Embryonic facial prominence (tissue), 1 donor: ENCODE measurements around the gene DDX17.

Experiments
- DNase-seq: peaks from one replicate; pipeline ENCODE4 v3.0.0-alpha.2; 2016; ENCODE audit errors: extremely low spot score

Gene DDX17

GRCh38 chr22:38506118-38506962 is at the start of gene DDX17:
DDX17 (minus strand) TSS chr22:38506311.
- peak; percentile 98 for DNase-seq

DNA sequence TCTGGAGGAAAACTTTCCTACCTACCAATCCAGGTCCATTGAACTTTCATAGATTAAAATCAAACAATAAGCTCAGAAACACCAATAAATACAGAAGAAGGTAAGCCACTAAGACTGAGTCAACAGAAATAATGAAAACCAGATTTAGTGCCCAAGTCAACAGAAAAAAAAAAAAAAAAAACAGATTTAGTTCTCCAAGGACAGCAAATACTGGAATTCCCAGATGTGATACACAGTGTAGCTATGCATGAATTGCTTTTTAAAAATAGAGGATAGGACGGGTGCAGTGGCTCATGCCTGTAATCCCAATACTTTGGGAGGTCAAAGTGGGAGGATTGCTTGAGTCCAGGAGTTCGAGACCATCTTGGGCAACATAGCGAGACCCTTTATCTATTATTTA is 48.2 kb upstream of the DDX17 start:
- DNase-seq, result no peak

GRCh38 chr22:38549101-38549894 is 43.2 kb upstream of the DDX17 start:
- DNase-seq, result no peak

GRCh38 chr22:38540701-38541100 is 34.6 kb upstream of the DDX17 start:
- no peak for DNase-seq

DNA sequence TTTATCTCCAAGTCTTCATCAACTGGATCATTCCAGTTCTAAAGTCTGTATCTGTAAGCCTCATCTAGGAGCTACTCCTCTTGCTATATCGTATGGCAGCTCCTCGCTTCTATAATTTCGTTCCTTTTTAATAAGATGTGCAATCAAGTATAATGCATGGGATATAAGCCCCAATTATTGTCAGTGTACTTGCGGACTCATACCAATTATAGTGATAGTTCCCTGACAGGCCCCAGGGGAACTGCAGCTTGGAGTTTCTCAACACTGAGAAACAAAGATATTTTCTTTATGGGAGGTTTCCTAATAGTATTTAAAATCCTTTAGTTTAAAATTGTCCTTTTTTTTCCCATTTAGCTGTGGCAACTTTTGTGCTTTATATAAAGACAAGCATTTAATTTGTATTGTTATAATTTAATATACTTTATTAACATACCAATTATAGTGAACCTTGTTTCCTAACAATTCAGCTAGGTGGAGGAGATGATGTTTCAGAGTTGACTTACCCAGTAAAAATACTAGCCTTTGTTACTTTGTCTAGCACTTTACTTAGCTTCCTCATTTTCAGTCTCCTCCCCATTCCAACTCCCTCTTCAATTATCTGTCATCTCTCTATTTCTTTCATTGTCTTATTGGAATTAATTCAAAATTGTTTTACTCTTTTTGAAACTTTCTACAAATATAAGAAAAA is 25.3 kb upstream of the DDX17 start:
- no peak for DNase-seq

DNA sequence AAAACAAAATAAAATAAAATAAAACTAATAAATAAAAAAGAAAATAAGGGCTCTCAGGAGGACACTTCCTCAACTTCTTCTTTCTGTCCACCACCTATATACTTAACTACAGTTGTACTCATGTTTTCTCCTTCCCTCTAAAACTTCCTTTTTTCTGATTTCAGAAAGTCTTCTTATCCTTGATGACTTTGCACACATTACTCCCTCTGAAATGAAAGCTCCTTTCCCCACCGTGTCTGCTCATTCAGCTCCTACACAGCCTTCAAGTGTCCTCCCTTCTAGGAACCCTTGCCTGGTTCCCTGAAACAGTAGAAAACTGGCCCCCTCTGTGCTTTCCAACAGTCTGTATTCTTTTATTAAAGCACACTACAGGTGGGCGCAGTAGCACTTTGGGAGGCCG is 18.3 kb upstream of the DDX17 start:
- DNase-seq, result no peak

- DNase-seq, result no peak
Measured at GRCh38 chr22:38523479-38523878, 17.4 kb upstream of the DDX17 start.

- DNase-seq, result no peak
Measured at GRCh38 chr22:38523029-38523428, 16.9 kb upstream of the DDX17 start.

DNA sequence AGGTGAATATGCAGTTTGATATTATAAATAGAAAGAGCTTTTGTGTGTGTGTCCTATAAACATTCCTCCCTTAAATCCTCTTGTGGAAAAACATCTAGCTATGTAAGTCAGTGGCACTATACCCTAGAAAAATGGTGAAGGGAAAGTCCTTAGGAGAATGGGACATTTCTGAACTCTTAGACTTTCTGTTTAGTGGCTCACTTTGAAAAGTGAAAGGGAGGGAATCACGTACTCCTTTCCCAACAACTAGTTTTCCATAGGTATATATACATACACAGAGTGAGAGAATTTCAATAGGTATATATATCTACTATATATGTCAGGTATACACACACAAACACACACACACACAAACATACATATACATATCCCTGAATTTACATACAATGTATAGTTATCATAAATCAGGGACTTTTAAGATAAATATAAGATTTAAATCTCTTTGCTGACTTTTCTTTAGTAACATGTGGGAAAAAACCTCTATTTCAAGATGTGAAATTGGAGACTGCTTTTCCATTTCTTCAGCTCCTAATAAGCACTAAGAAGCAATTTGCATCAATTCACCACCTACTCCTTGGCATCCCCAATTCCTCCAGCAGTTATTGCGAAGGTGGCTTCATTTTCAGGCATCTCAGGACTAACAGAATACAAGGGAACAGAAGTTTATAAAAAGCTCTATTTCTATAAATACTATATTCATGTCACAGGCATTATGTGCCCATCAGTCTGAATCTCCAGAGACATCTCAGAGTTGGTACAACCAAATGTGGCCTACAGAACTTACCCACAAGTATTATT is 13.5 kb upstream of the DDX17 start:
- DNase-seq, result no peak

DNA sequence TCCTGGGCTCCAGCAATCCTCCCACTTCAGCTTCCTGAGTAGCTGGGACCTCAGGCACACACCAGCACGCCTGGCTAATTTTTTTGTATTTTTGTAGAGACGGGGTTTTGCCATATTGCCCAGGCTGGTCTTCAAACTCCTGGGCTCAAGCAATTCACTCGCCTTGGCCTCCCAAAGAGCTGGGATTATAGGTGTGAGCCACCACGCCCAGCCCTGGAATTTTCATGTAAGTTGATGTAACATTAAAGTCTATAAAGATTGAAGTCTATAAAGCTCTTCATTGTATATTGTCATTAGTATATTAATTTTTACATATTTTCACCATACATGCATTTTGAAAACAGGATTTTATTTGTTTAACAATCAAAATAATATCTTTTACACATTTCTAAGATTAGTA is 12.5 kb upstream of the DDX17 start:
- DNase-seq, result no peak

- DNase-seq, result no peak
Measured at GRCh38 chr22:38513063-38513462, 7.0 kb upstream of the DDX17 start.

GRCh38 chr22:38510416-38510970 is 4.4 kb upstream of the DDX17 start:
- no peak for DNase-seq

DNA sequence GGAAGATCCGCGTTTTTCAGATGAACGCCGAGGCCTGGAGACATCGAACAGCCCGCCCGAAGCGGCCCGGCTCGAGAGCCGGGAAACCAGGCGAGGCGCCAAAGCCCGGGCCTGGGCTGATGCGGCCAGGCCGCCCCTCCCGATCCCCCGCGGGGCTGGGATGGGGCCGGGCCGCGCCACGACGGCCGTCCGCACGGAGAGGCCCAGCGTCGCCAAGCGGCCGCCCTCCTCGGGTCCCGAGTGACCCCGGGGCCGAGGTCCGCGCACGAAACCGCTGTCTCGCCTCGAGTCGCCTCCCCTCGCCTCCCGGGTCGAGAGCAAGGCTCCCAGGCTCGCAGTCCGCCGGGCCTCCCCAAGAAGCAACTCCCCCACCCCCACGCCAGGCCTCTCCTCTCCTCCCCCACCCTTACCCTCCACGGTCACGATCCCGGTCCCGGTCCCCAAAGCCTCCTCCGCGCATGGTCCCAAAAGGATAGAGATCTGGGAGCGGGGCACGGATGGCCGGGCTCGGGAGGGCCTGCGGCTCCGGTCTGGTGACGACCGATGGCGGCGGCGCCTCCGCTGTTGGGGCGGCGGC is 482 bp downstream of the DDX17 start:
- DNase-seq, result no peak

DNA sequence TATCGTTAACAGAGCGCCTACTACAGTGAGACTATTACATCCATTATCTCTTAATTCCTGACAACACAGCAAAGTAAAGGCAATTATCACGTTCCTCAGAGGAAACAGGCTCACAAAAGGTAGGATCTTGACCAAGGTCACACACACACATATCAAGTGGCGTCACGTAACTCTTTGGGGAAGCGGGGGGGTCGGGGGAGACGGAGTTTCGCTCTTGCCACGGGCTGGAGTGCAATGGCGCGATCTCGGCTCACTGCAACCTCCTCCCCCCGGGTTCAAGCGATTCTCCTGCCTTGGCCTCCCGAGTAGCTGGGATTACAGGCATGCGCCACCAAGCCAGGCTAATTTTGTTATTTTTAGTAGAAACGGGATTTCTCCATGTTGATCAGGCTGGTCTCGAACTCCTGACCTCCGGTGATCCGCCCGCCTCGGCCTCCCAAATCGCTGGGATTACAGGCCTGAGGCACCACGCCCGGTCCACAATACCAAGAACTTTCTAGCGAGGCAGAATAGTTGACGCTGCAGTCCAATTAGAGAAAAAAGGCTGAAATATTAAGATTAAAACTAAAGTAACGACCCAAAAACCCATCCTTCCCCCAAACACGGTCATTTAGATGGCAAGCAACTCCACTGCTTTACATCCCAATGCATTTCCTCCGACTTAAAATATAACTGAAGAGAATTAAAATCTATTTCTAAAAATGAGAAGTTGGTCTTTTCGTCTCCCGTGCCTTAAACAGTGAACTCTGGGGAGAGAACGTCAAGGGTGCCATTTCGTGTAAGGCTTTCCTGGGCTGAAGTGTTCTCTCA is 1.2 kb downstream of the DDX17 start:
- no peak for DNase-seq

- no peak for DNase-seq
Measured at GRCh38 chr22:38503021-38503420, 3.1 kb downstream of the DDX17 start.

DNA sequence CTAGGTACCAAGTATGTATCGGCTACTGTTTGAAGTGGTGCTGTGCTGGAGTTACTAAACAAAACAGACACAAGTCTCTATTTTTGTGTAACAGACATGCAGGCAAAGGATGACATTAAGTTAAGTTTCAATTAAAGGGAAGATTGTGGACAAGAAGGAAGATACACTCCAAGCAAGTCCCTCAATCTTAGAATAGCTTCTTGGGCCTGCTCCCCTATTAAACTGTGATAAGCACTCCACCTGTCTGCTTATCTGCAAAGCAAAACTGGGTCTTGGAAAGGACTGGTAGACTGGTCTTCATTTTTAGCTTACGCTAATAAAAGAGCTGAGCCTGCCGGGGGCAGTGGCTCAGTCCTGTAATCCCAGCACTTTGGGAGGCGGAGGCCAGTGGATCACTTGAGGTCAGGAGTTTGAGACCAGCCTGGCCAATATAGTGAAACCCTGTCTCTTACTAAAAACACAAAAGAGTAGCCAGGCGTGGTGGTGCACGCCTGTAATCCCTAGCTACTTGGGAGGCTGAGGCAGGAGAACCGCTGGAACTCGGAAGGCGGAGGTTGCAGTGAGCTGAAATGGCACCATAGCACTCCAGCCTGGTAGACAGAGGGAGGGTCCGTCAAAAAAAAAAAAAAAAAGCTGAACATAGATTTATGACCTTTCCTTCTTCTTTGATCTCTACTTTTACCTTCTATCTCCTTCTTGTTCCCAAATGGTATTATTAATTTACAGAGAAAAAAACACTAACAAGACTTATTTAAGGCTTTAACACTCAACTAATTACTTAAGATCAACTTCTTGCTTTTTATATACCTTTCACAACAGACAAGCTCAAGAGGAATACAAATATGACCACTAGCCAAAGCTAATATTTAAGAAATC is 4.1 kb downstream of the DDX17 start:
- DNase-seq, result no peak

GRCh38 chr22:38497869-38498268 is 8.2 kb downstream of the DDX17 start:
- DNase-seq, result no peak

DNA sequence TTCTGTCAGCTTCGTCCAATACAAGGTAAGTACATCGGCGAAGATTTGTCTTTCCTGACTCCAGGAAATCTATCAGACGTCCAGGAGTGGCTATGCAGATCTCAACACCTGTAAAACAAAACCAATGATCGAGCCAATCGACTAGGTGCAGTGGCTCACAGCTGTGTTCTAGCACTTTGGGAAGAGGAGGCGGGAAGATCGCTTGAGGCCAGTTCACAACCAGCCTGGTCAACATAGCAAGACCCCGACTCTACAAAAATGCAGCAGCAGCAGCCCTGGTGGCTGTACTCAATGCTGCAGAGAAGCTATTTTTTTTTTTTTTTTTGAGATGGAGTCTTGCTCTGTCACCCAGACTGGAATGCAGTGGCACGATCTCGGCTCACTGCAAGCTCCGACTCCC is 11.2 kb downstream of the DDX17 start:
- no peak for DNase-seq

GRCh38 chr22:38494498-38494897 is 11.6 kb downstream of the DDX17 start:
- no peak for DNase-seq
